ENCODE measurements around the gene NSUN5. TPM values are rescaled to one million over a fixed set of nuclear protein-coding genes. Genes with fewer than 3 reads are reported as not detected.
"Not testable (repeated sequence)": the region's sequence is repeated elsewhere in the genome, so short reads cannot be mapped to it uniquely, and the experiment has no call there.

Gene NSUN5
- polyA plus RNA-seq, 1 donor from 2014 or later: 70.0 TPM

- H4K20me1 ChIP-seq (ENCODE audit: insufficient read depth): no peaks in the 10 kb centered on the region
- H3K9ac ChIP-seq (ENCODE audit: low read length): no peak overlapping the region
- no peak overlapping the region for H3K4me2 ChIP-seq (ENCODE audit: low read length)
- no peaks in the 10 kb centered on the region for H3K9me2 ChIP-seq (ENCODE audit: insufficient read depth, low read length)
- no peak overlapping the region for H3K27ac ChIP-seq (ENCODE audit: low read length)
- H3K9me3 ChIP-seq (ENCODE audit: low read length): no peaks in the 10 kb centered on the region
- H3K27me3 ChIP-seq (ENCODE audit: insufficient read depth, low read depth, low read length): no peaks in the 10 kb centered on the region
- no peaks in the 10 kb centered on the region for H3F3A ChIP-seq (ENCODE audit: insufficient read depth, low read length, poor library complexity, severe bottlenecking)
- H3K4me3 ChIP-seq (ENCODE audit: low read length): no peak overlapping the region
- no peaks in the 10 kb centered on the region for H3K36me3 ChIP-seq (ENCODE audit: insufficient read depth, low read length)
- TF ChIP-seq CTCF (IDR thresholded peaks at IDR 0.05; ENCODE audit: poor library complexity, severe bottlenecking): no peak
- TF ChIP-seq, protein P1, sequence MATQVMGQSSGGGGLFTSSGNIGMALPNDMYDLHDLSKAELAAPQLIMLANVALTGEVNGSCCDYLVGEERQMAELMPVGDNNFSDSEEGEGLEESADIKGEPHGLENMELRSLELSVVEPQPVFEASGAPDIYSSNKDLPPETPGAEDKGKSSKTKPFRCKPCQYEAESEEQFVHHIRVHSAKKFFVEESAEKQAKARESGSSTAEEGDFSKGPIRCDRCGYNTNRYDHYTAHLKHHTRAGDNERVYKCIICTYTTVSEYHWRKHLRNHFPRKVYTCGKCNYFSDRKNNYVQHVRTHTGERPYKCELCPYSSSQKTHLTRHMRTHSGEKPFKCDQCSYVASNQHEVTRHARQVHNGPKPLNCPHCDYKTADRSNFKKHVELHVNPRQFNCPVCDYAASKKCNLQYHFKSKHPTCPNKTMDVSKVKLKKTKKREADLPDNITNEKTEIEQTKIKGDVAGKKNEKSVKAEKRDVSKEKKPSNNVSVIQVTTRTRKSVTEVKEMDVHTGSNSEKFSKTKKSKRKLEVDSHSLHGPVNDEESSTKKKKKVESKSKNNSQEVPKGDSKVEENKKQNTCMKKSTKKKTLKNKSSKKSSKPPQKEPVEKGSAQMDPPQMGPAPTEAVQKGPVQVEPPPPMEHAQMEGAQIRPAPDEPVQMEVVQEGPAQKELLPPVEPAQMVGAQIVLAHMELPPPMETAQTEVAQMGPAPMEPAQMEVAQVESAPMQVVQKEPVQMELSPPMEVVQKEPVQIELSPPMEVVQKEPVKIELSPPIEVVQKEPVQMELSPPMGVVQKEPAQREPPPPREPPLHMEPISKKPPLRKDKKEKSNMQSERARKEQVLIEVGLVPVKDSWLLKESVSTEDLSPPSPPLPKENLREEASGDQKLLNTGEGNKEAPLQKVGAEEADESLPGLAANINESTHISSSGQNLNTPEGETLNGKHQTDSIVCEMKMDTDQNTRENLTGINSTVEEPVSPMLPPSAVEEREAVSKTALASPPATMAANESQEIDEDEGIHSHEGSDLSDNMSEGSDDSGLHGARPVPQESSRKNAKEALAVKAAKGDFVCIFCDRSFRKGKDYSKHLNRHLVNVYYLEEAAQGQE (IDR thresholded peaks at IDR 0.05; ENCODE audit: borderline replicate concordance): no peak
- TF ChIP-seq POLR2AphosphoS5 (IDR thresholded peaks at IDR 0.05): no peak
- no peak for TF ChIP-seq SMC3 (conservative IDR thresholded peaks at IDR 0.05; ENCODE audit: poor library complexity)
- no peak for TF ChIP-seq MXI1 (conservative IDR thresholded peaks at IDR 0.05; ENCODE audit: poor library complexity, severe bottlenecking)
- no peak for TF ChIP-seq EZH2 (IDR thresholded peaks at IDR 0.05; ENCODE audit: borderline replicate concordance, insufficient read depth, low read length, poor library complexity, severe bottlenecking)
- no peak for TF ChIP-seq EP300 (conservative IDR thresholded peaks at IDR 0.05; ENCODE audit: poor library complexity, severe bottlenecking)
- TF ChIP-seq RAD21 (conservative IDR thresholded peaks at IDR 0.05): no peak
- no peak for TF ChIP-seq TAF1 (IDR thresholded peaks at IDR 0.05; ENCODE audit: low read depth)
- no peak overlapping the region for H2AFZ ChIP-seq (ENCODE audit: low read depth, low read length)
- no peaks in the 10 kb centered on the region for H3K79me2 ChIP-seq (replicated peaks; ENCODE audit: insufficient read depth, low read length)
Observed at GRCh38 chr7:73313521-73313906, 4.9 kb upstream of the NSUN5 start.

GRCh38 chr7:73312831-73313520 is 4.3 kb upstream of the NSUN5 start:
- Histone ChIP-seq H3K27me3 (ENCODE audit: insufficient read depth, low read depth, low read length) (no peaks in the 10 kb centered on the region), H3K9me2 (ENCODE audit: insufficient read depth, low read length) (no peaks in the 10 kb centered on the region), H3K27ac (ENCODE audit: low read length) (no peak overlapping the region), H2AFZ (ENCODE audit: low read depth, low read length) (no peak overlapping the region), H3K4me2 (ENCODE audit: low read length) (no peak overlapping the region), H3K9ac (ENCODE audit: low read length) (no peak overlapping the region), H3K79me2 (replicated peaks; ENCODE audit: insufficient read depth, low read length) (no peaks in the 10 kb centered on the region), H4K20me1 (ENCODE audit: insufficient read depth) (no peaks in the 10 kb centered on the region), H3K9me3 (ENCODE audit: low read length) (no peaks in the 10 kb centered on the region), H3K36me3 (ENCODE audit: insufficient read depth, low read length) (no peaks in the 10 kb centered on the region), H3K4me3 (ENCODE audit: low read length) (no peak overlapping the region), H3F3A (ENCODE audit: insufficient read depth, low read length, poor library complexity, severe bottlenecking) (no peaks in the 10 kb centered on the region)
- TF ChIP-seq RAD21 (conservative IDR thresholded peaks at IDR 0.05) (no peak), SMC3 (conservative IDR thresholded peaks at IDR 0.05; ENCODE audit: poor library complexity) (no peak), POLR2AphosphoS5 (IDR thresholded peaks at IDR 0.05) (no peak), EZH2 (IDR thresholded peaks at IDR 0.05; ENCODE audit: borderline replicate concordance, insufficient read depth, low read length, poor library complexity, severe bottlenecking) (no peak), MXI1 (conservative IDR thresholded peaks at IDR 0.05; ENCODE audit: poor library complexity, severe bottlenecking) (no peak)
- TF ChIP-seq, protein P1 (IDR thresholded peaks at IDR 0.05; ENCODE audit: borderline replicate concordance): no peak

GRCh38 chr7:73311421-73311820 is 2.8 kb upstream of the NSUN5 start:
- H3K9me3 ChIP-seq (ENCODE audit: low read length); H3K36me3 ChIP-seq (ENCODE audit: insufficient read depth, low read length); H3F3A ChIP-seq (ENCODE audit: insufficient read depth, low read length, poor library complexity, severe bottlenecking); H3K4me3 ChIP-seq (ENCODE audit: low read length); H3K27me3 ChIP-seq (ENCODE audit: insufficient read depth, low read depth, low read length); H3K27ac ChIP-seq (ENCODE audit: low read length); H3K9me2 ChIP-seq (ENCODE audit: insufficient read depth, low read length); H3K4me2 ChIP-seq (ENCODE audit: low read length); H2AFZ ChIP-seq (ENCODE audit: low read depth, low read length); H3K9ac ChIP-seq (ENCODE audit: low read length); H3K79me2 ChIP-seq (replicated peaks; ENCODE audit: insufficient read depth, low read length); H4K20me1 ChIP-seq (ENCODE audit: insufficient read depth): not testable (repeated sequence)
